GM19025 (cell line): ENCODE measurements around the gene SERPINA6.
"Not testable (repeated sequence)": the region's sequence is repeated elsewhere in the genome, so short reads cannot be mapped to it uniquely, and the experiment has no call there.

ENCODE experiments used
- ATAC-seq: cut with Tn5 transposase; IDR thresholded peaks from one replicate; pipeline ENCODE4 v1.9.1; 2021; ENCODE audit warnings: mild to moderate bottlenecking, low read depth, moderate library complexity; ENCODE audit not compliant: unreplicated experiment

SERPINA6 gene

GRCh38 chr14:94295360-94296180 lies 27.6 kb downstream of the SERPINA6 start:
- no peak for ATAC-seq

GRCh38 chr14:94293578-94293924 lies 29.6 kb downstream of the SERPINA6 start:
- no peak for ATAC-seq

- ATAC-seq: no peak
Measured at GRCh38 chr14:94292872-94293577, 30.1 kb downstream of the SERPINA6 start, which contains the start of gene SERPINA10. SERPINA10 (minus strand) TSS chr14:94293268; CDS start chr14:94290593, 2,675 bp downstream.

- ATAC-seq: no peak
Measured at GRCh38 chr14:94292526-94292871, 30.6 kb downstream of the SERPINA6 start.

GRCh38 chr14:94291906-94292525 lies 31.1 kb downstream of the SERPINA6 start:
- no peak for ATAC-seq

GRCh38 chr14:94291159-94291905 lies 31.8 kb downstream of the SERPINA6 start:
- no peak for ATAC-seq

GRCh38 chr14:94290197-94290596 lies 32.9 kb downstream of the SERPINA6 start:
- ATAC-seq: no peak

- no peak for ATAC-seq
Measured at GRCh38 chr14:94288610-94289465, 34.3 kb downstream of the SERPINA6 start.

GRCh38 chr14:94285158-94285557 lies 38.0 kb downstream of the SERPINA6 start:
- ATAC-seq: no peak

- ATAC-seq: no peak
Measured at GRCh38 chr14:94284221-94284620, 38.9 kb downstream of the SERPINA6 start.

GRCh38 chr14:94282991-94283723 lies 40.0 kb downstream of the SERPINA6 start:
- ATAC-seq: no peak

GRCh38 chr14:94278731-94279130 lies 44.4 kb downstream of the SERPINA6 start:
- no peak for ATAC-seq

GRCh38 chr14:94276898-94277561 lies 46.1 kb downstream of the SERPINA6 start:
- ATAC-seq: not testable (repeated sequence)

GRCh38 chr14:94269156-94269555 lies 54.0 kb downstream of the SERPINA6 start:
- no peak for ATAC-seq

- ATAC-seq: not testable (repeated sequence)
Measured at GRCh38 chr14:94268582-94268981, 54.6 kb downstream of the SERPINA6 start.

- no peak for ATAC-seq
Measured at GRCh38 chr14:94267352-94267751, 55.8 kb downstream of the SERPINA6 start.

- ATAC-seq: not testable (repeated sequence)
Measured at GRCh38 chr14:94264195-94264594, 58.9 kb downstream of the SERPINA6 start.
